22Rv1 (cell line): ENCODE data around the gene ASB7.

Experiments used
- CTCF ChIP-seq: fragments of 450-650 bp; IDR thresholded peaks from 2 replicates; pipeline ENCODE4 v1.5.1; 2017; ENCODE audit warnings: mild to moderate bottlenecking
- ZFX ChIP-seq: fragments of 450-650 bp; IDR thresholded peaks from 2 replicates; pipeline ENCODE4 v1.6.1; 2017; ENCODE audit warnings: antibody characterized with exemption, borderline replicate concordance

- TF ChIP-seq CTCF, result no peak
- no peak for TF ChIP-seq ZFX
Measured at GRCh38 chr15:100602064-100602822, at the start of gene ASB7, which contains the start of gene LINS1.
